ENCODE results near the gene MTG1.

The MTG1 gene

DNA sequence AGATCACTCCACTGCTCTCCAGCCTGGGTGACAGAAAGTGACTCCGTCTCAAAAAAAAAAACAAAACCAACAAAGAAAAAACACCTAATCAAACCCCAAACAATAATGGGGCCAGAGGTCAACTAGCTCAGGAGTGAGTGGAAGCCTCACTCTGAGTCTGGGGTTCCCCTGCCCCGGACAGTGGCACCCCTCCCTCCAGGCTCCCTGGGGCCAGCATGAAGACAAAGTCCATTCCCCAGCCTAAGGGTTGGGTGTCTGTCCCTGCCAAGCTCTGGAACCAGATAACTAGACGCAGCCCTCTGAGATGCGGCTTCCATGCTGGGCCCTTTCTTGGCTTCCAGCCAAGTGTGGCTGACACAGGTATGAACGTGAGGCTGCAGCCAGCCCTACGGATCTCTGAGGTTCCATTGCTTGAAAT, 34.4 kb upstream of the MTG1 start:
- no peak overlapping the region for H3K4me3 ChIP-seq (replicated peaks; ENCODE audit: insufficient read depth, low read length)
- no peak for DNase-seq (ENCODE audit: low read depth in 1 of 2, low spot score in 1 of 2)
- TF ChIP-seq, protein P1, sequence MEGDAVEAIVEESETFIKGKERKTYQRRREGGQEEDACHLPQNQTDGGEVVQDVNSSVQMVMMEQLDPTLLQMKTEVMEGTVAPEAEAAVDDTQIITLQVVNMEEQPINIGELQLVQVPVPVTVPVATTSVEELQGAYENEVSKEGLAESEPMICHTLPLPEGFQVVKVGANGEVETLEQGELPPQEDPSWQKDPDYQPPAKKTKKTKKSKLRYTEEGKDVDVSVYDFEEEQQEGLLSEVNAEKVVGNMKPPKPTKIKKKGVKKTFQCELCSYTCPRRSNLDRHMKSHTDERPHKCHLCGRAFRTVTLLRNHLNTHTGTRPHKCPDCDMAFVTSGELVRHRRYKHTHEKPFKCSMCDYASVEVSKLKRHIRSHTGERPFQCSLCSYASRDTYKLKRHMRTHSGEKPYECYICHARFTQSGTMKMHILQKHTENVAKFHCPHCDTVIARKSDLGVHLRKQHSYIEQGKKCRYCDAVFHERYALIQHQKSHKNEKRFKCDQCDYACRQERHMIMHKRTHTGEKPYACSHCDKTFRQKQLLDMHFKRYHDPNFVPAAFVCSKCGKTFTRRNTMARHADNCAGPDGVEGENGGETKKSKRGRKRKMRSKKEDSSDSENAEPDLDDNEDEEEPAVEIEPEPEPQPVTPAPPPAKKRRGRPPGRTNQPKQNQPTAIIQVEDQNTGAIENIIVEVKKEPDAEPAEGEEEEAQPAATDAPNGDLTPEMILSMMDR (IDR thresholded peaks at IDR 0.05; ENCODE audit: insufficient read depth, low read length), result no peak
- no peak for TF ChIP-seq POLR2AphosphoS5 (IDR thresholded peaks at IDR 0.05; ENCODE audit: low read depth)
- TF ChIP-seq, protein P2, sequence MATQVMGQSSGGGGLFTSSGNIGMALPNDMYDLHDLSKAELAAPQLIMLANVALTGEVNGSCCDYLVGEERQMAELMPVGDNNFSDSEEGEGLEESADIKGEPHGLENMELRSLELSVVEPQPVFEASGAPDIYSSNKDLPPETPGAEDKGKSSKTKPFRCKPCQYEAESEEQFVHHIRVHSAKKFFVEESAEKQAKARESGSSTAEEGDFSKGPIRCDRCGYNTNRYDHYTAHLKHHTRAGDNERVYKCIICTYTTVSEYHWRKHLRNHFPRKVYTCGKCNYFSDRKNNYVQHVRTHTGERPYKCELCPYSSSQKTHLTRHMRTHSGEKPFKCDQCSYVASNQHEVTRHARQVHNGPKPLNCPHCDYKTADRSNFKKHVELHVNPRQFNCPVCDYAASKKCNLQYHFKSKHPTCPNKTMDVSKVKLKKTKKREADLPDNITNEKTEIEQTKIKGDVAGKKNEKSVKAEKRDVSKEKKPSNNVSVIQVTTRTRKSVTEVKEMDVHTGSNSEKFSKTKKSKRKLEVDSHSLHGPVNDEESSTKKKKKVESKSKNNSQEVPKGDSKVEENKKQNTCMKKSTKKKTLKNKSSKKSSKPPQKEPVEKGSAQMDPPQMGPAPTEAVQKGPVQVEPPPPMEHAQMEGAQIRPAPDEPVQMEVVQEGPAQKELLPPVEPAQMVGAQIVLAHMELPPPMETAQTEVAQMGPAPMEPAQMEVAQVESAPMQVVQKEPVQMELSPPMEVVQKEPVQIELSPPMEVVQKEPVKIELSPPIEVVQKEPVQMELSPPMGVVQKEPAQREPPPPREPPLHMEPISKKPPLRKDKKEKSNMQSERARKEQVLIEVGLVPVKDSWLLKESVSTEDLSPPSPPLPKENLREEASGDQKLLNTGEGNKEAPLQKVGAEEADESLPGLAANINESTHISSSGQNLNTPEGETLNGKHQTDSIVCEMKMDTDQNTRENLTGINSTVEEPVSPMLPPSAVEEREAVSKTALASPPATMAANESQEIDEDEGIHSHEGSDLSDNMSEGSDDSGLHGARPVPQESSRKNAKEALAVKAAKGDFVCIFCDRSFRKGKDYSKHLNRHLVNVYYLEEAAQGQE (IDR thresholded peaks at IDR 0.05; ENCODE audit: insufficient replicate concordance, low read depth), result no peak
- no peak for TF ChIP-seq GABPA (IDR thresholded peaks at IDR 0.05; ENCODE audit: low read depth)
- no peak for TF ChIP-seq SPI1 (IDR thresholded peaks at IDR 0.05; ENCODE audit: borderline replicate concordance, low read depth)
- no peaks in the 10 kb centered on the region for H3K27me3 ChIP-seq (ENCODE audit: insufficient read depth, poor library complexity, severe bottlenecking)
- H3K27ac ChIP-seq (replicated peaks), result no peak overlapping the region

DNA sequence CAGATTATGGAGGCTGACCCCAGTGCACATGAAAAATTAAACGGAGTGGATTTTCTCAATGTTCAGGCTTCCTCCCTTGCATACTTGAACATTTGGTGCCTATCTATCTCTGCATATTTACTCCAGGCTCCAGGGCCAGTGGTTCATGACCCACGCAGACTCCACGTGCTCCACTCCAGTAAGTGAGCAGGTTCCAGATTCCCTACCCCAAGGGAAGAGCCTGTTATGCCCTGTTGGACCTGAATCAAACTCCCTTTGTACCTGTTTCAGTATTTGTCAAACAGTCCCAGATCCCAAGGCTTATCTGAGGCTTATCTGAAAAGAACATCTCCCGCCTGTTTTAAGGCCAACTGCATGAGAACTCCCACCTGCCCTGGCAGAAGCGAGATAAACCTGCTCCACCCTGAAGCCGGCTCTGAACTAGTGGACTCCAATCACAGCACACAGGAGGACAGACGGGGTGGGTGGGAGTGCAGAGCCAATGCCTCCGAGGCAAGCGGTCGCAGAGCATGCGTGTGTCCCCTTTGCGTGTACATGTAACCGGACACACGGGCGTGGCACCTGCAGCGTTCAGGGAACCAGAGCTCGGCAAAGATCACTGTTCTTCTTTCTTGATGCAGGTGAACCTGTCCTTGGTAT, 33.9 kb upstream of the MTG1 start:
- TF ChIP-seq, protein P2 (IDR thresholded peaks at IDR 0.05; ENCODE audit: insufficient replicate concordance, low read depth), result no peak
- no peak for TF ChIP-seq POLR2AphosphoS5 (IDR thresholded peaks at IDR 0.05; ENCODE audit: low read depth)
- TF ChIP-seq SPI1 (IDR thresholded peaks at IDR 0.05; ENCODE audit: borderline replicate concordance, low read depth), result no peak
- TF ChIP-seq, protein P1 (IDR thresholded peaks at IDR 0.05; ENCODE audit: insufficient read depth, low read length), result no peak
- TF ChIP-seq GABPA (IDR thresholded peaks at IDR 0.05; ENCODE audit: low read depth), result no peak
- no peak for DNase-seq (ENCODE audit: low read depth in 1 of 2, low spot score in 1 of 2)
- H3K27ac ChIP-seq (replicated peaks), result no peak overlapping the region
- H3K4me3 ChIP-seq (replicated peaks; ENCODE audit: insufficient read depth, low read length), result no peak overlapping the region
- H3K27me3 ChIP-seq (ENCODE audit: insufficient read depth, poor library complexity, severe bottlenecking), result no peaks in the 10 kb centered on the region

GRCh38 chr10:133361227-133361626, 32.7 kb upstream of the MTG1 start:
- no peak overlapping the region for H3K4me3 ChIP-seq (replicated peaks; ENCODE audit: insufficient read depth, low read length)
- TF ChIP-seq SPI1 (IDR thresholded peaks at IDR 0.05; ENCODE audit: borderline replicate concordance, low read depth) (no peak), GABPA (IDR thresholded peaks at IDR 0.05; ENCODE audit: low read depth) (no peak), POLR2AphosphoS5 (IDR thresholded peaks at IDR 0.05; ENCODE audit: low read depth) (no peak)
- TF ChIP-seq, protein P1 (IDR thresholded peaks at IDR 0.05; ENCODE audit: insufficient read depth, low read length), result no peak
- TF ChIP-seq, protein P2 (IDR thresholded peaks at IDR 0.05; ENCODE audit: insufficient replicate concordance, low read depth), result no peak
- H3K27ac ChIP-seq (replicated peaks), result no peak overlapping the region
- no peak for DNase-seq (ENCODE audit: low read depth in 1 of 2, low spot score in 1 of 2)
- H3K27me3 ChIP-seq (ENCODE audit: insufficient read depth, poor library complexity, severe bottlenecking), result no peaks in the 10 kb centered on the region

All from HL-60 (cell line).